Endodermal cell (in vitro differentiated cells): Measurements from ENCODE around the gene PWWP2A. TPM values are rescaled to one million over a fixed set of nuclear protein-coding genes. Genes with fewer than 3 reads are reported as not detected.

Experiments used
- DNase-seq: peaks from one replicate; pipeline ENCODE4 v3.0.0-alpha.2; 2017
- H3K27ac ChIP-seq: 2 replicates; pipeline ENCODE4 v1.5.1; 2013; ENCODE audit warnings: mild to moderate bottlenecking, low read depth, low read length, moderate library complexity
- H3K27me3 ChIP-seq: 2 replicates; pipeline ENCODE4 v1.6.1; 2013; ENCODE audit warnings: mild to moderate bottlenecking, low read length, moderate library complexity; ENCODE audit not compliant: insufficient read depth, control insufficient read depth, poor library complexity, severe bottlenecking
- H3K36me3 ChIP-seq: 2 replicates; pipeline ENCODE4 v1.7.0; 2013; ENCODE audit warnings: mild to moderate bottlenecking, low read length, moderate library complexity; ENCODE audit not compliant: control insufficient read depth, insufficient read depth
- H3K4me1 ChIP-seq: one replicate; pipeline ENCODE4 v1.7.0; 2013; ENCODE audit warnings: low read length; ENCODE audit not compliant: control insufficient read depth, insufficient read depth
- H3K4me3 ChIP-seq: 2 replicates; pipeline ENCODE4 v1.5.1; 2013; ENCODE audit warnings: mild to moderate bottlenecking, low read length, moderate library complexity
- H3K9ac ChIP-seq: 2 replicates; pipeline ENCODE4 v1.6.1; 2013; ENCODE audit warnings: mild to moderate bottlenecking, low read length, moderate library complexity; ENCODE audit not compliant: poor library complexity, severe bottlenecking; ENCODE audit errors: extremely low read depth
- H3K9me3 ChIP-seq: 2 replicates; pipeline ENCODE4 v1.6.1; 2013; ENCODE audit warnings: mild to moderate bottlenecking, low read length, moderate library complexity; ENCODE audit not compliant: control insufficient read depth
- H3K27ac Mint-ChIP-seq: 2 replicates; pipeline ENCODE4 v1.8.0; 2020; ENCODE audit warnings: mixed read lengths
- H3K27me3 Mint-ChIP-seq: 2 replicates; pipeline ENCODE4 v1.8.0; 2021; ENCODE audit warnings: mild to moderate bottlenecking, mixed read lengths; ENCODE audit not compliant: insufficient read depth
- H3K36me3 Mint-ChIP-seq: 2 replicates; pipeline ENCODE4 v1.8.0; 2020; ENCODE audit warnings: low read depth, mixed read lengths
- H3K4me1 Mint-ChIP-seq: 2 replicates; pipeline ENCODE4 v1.8.0; 2020; ENCODE audit warnings: mixed read lengths
- H3K4me3 Mint-ChIP-seq: 2 replicates; pipeline ENCODE4 v1.8.0; 2020; ENCODE audit warnings: mild to moderate bottlenecking, moderate library complexity, mixed read lengths
- H3K9me3 Mint-ChIP-seq: 2 replicates; pipeline ENCODE4 v1.8.0; 2020; ENCODE audit warnings: mild to moderate bottlenecking, mixed read lengths
- CTCF ChIP-seq: fragments of 200-600 bp; sonication (generic); conservative IDR thresholded peaks from 2 replicates; pipeline ENCODE4 v1.5.0; 2021; ENCODE audit warnings: antibody characterized with exemption, mild to moderate bottlenecking
- WGBS, 2 experiments: methylation state at CpG; one replicate each; pipeline versions ENCODE4 v1.1.5 to v1.1.7; 2013; ENCODE audit warnings: missing lambda C conversion rate in 2 of 2, mixed read lengths in 1 of 2; ENCODE audit not compliant: insufficient coverage in 1 of 2, insufficient read length in 1 of 2; 5-methylcytosine and 5-hydroxymethylcytosine counted together
- total RNA-seq, 2 donors: library from RNA; stranded (reverse); fragmentation: NEBNext Ultra II Directional in 1 of 2; extraction: Animal tissue kit (Norgen Biotek cat#: 25700) in 1 of 2; gene quantifications; 2 replicates in 1 of 2; 3 replicates in 1 of 2; pipeline ENCODE4 v1.2.1, GENCODE V29; 2021

PWWP2A gene
- total RNA-seq, 2 donors from 2014 or later, result 51.0 to 52.6 TPM

DNA sequence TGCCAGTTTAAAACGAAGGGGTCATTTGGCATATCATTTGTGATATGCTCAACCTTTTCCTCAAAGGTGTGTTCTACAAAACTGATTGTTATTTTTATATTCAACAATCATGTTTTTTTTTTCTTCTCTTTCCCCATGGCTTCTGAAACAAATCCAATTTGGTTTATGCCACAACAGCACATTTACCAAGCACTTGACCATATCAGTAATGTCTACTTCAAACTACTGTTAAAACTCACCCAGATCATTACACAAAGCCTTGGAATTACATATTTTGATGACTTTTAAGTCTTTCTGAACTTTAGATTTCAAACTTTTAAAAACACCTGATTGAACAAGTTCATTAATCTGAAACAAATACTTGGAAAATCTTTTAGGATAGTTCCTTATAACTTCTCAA, 29.2 kb downstream of the PWWP2A start:
- Mint-ChIP-seq H3K9me3 (no peaks in the 10 kb centered on the region), H3K4me1 (peaks cover 5% of the 10 kb centered on the region), H3K4me3 (no peak overlapping the region), H3K36me3 (peaks cover 28% of the 10 kb centered on the region), H3K27ac (no peak overlapping the region), H3K27me3 (no peaks in the 10 kb centered on the region)
- Histone ChIP-seq H3K36me3 (peaks cover 37% of the 10 kb centered on the region), H3K27ac (no peak overlapping the region), H3K9ac (no peak overlapping the region), H3K27me3 (no peaks in the 10 kb centered on the region), H3K4me3 (no peak overlapping the region), H3K4me1 (no peaks in the 10 kb centered on the region), H3K9me3 (no peaks in the 10 kb centered on the region)
- DNase-seq, result no peak
- no peak for TF ChIP-seq CTCF
- WGBS, 2 experiments, result 89 to 100% methylated on average over 1 of the region's 1 CpG

- H3K4me3 Mint-ChIP-seq, result no peak overlapping the region
- TF ChIP-seq CTCF, result no peak
- no peak overlapping the region for H3K27ac Mint-ChIP-seq
- Histone ChIP-seq H3K4me3 (no peak overlapping the region), H3K36me3 (peaks cover 36% of the 10 kb centered on the region), H3K27me3 (no peaks in the 10 kb centered on the region), H3K9me3 (no peaks in the 10 kb centered on the region), H3K4me1 (no peaks in the 10 kb centered on the region), H3K27ac (no peak overlapping the region), H3K9ac (no peak overlapping the region)
- DNase-seq, result no peak
- peaks cover 28% of the 10 kb centered on the region for H3K36me3 Mint-ChIP-seq
- 96 to 100% methylated on average over 2 of the region's 2 CpGs for WGBS, 2 experiments
- H3K4me1 Mint-ChIP-seq, result peaks cover 5% of the 10 kb centered on the region
- H3K27me3 Mint-ChIP-seq, result no peaks in the 10 kb centered on the region
- no peaks in the 10 kb centered on the region for H3K9me3 Mint-ChIP-seq
Measured at GRCh38 chr5:160089531-160089930, 29.7 kb downstream of the PWWP2A start.

DNA sequence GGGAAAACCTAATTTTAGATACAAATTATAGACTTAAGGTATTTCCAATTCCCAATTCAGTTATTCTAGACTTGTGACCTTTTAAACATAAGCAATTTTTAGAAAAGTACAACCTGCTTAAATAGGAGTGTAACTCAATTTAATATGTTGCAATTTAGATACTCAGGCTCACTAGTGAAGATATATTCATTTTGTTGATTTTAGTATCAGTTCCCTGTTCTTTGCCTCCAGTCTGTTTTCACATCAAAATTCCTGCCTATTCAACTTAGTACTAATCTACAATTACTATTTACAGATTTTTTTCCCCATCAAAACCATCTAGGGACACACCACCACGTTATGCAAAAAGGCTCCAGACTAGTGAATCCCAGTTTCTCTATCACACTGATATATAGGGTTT, 30.4 kb downstream of the PWWP2A start:
- Mint-ChIP-seq H3K9me3 (no peaks in the 10 kb centered on the region), H3K4me1 (peaks cover 5% of the 10 kb centered on the region), H3K36me3 (peaks cover 21% of the 10 kb centered on the region), H3K4me3 (no peak overlapping the region), H3K27me3 (no peaks in the 10 kb centered on the region), H3K27ac (no peak overlapping the region)
- Histone ChIP-seq H3K9me3 (no peaks in the 10 kb centered on the region), H3K4me1 (no peaks in the 10 kb centered on the region), H3K4me3 (no peak overlapping the region), H3K27me3 (no peaks in the 10 kb centered on the region), H3K27ac (no peak overlapping the region), H3K9ac (no peak overlapping the region), H3K36me3 (peaks cover 29% of the 10 kb centered on the region)
- DNase-seq, result no peak
- TF ChIP-seq CTCF, result no peak
- 96% methylated on average over 1 of the region's 1 CpG; no CpG with 5 or more reads in 1 of the 2 experiments for WGBS, 2 experiments
